ENCODE results near the gene SSTR4. TPM values are rescaled to one million over a fixed set of nuclear protein-coding genes. Genes with fewer than 3 reads are reported as not detected.

The SSTR4 gene
- total RNA-seq, 1 donor from 2014 or later = not detected

GRCh38 chr20:23046431-23046830, 11.3 kb downstream of the SSTR4 start:
- no peak for DNase-seq

GRCh38 chr20:23047001-23047737, 12.1 kb downstream of the SSTR4 start:
- DNase-seq = peak; percentile 27

DNA sequence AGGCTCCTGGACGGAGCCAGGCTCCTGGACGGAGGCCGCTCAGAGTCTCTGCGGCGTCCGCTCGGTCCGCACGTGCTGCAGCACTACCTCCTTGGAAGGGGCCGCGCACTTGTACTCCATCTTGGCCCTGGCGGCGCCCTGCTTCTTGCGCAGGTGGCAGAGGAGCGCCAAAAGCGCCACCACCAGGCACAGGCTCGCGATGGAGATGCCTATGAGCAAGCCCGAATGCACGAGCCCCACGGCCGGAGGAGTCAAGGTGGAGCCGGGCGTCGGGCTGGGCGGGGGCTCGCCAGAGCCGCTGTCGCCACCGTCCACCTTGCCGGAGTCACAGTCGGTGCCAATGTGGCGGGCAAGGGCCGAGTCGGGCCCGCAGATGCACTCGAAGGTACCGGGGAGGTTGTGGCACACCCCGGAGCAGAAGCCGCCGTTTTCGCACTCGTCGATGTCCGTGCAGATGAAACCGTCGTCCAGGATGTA, 12.7 kb downstream of the SSTR4 start:
- peak; percentile 67 for DNase-seq

- DNase-seq = peak; percentile 81
Measured at GRCh38 chr20:23048283-23049200, 13.4 kb downstream of the SSTR4 start.

DNA sequence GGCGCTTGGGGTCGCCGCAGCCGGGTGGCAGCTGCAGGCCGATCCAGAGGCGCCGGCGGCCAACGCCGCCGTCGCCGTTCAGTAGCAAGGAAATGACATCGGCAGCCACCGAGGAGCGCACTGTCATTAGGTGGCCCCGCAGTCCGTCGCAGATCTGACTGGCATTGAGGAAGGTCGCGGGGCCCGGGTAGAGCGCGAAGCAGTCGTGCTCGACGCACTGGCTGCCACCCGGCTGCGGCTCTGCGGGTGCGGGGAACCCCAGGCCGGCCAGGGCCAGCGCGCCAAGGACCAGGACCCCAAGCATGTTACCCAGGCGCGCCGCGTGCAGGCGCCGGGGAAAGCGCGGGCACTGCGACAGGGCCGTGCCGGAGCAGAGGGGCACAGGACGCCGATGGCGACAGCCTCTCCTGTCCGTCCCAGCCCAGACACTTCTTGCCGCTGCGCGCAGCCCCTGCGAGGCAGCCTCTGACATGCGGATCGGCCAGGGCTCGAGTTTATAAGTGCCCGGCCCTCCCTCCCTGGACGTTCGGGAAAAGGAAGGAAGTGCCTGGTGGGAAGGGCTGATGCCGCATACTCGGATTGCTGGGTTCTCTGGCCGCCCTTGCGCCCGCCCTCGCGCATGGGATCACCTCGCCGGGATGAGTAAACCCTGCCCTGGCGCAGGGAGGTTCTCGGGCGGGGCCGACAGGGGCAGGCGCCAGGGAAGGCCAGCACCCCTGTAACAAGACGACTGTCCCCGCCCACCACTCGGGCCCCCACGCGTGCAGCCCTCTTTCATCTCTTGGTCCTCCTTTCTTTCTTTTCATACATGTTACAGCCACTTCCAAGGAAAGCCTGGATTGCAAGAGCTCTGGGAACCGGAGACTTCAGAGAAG, 14.3 kb downstream of the SSTR4 start, which contains the start of gene THBD:
Gene THBD, minus strand, starts transcription at position 472 of the 875 bp plus-strand sequence. Its CDS starts 168 bp downstream, at position 304.
- DNase-seq = peak; percentile 91

DNA sequence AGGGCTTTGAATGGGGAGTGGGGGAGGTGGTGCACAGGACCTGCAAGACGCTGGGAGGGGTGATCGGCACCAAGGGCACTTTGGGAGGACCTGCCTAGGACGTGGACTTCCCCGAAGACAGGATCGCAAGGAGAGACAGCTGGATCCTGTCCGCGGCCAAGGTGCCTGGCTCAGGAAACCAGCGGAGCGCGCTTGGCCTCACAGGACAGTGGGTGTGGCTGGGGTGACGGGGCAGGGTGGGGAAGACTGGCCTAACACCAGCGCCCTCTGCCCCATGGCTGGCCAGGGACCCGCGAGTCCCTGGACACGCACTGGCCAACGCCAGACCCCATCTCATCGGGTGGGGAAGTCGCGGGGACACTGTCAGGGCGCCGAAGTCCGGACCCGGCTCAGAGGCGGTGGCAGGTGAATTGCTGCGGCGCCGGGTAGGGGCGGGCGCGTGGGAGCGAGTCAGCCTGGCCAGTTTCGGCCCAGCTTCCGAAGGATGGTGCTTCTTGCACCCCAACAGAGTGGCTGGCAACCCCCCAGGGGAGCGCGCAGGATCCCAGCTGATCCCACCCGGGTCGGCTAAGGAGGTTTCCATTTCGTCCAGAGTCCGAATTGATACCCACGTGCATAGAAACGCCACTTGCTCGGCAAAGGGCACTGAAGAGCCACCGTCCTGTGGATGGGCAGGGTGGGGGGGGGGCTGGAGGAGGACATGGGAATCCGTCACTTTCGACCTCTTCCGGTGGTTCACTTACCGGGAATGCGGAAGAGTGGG, 15.1 kb downstream of the SSTR4 start:
- DNase-seq = peak; percentile 65

DNA sequence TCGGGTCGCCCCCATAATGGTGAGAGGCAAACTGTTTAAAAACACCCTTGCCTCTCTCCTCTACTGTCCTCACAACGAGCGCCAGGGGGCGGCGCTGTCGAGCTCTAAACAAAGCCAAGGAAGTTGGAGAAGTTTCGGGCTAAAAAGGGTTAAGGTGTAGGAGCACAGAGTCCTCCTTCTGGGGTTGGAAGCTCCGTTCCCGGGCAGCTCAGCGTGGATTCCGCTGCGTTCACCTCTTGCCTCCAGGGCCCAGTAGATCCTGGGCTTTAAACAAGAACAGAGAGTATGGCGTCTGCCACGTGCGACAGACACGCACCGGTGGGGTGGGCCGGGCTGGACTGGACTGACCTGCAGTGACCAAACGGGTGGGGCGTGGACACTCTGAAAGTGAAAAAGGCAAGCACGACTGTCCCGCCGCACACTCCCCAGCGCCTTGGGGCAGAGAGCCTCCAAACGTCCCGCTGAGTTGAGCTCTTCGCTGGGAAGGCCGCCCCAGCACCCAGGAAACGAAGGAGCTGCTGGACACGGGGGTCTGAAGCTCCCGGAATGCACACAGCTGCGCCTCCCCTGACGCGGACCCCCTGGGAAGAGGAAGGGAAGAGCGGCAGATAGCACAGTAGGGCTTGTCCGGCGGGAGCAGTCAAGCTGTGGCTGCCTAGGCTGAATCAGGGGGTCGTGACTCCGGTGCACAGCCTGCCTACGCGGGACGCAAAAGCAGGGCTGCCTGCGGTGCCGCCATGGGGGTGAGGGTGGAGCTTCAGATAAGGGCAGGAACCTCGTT, 15.9 kb downstream of the SSTR4 start:
- peak; percentile 96 for DNase-seq

DNA sequence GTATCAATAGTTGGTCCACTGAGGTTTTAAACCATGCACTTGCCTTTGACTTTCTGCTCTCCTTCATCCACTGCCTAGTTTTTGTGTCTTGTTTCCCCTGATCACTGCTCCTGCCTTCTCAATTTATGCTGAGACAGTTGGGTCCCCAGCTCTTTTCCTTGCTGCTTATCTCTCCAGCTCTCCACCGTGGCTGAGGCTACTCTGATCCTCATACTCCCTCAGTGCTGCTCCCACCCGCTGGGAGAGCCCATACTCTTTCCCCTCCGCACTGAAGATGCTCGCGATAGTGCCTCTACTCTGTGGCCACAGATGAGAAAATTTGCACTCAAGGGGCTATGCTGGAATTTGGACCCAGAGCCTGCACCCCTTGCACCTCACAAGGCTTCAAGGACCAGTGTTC, 17.8 kb downstream of the SSTR4 start:
- DNase-seq = no peak

GRCh38 chr20:23058240-23058639, 23.1 kb downstream of the SSTR4 start:
- peak; percentile 39 for DNase-seq

DNA sequence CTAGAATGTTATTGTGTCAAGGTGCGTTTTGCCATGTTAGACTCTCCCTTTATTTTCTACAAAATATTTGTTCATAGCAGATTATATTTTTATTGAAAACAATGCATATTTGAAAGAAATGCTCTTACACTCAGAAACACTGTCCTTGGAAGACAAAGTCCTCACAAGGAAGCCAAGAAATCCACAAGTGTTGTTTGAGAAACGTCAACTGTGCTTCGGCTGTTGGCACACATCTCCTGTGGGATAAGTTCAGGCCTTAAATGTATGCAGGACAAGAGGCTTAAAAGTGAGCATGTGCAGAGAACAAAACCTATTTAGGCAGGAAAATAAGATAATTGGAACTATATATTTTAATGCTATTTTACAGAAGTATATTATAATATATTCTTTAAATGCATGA, 23.9 kb downstream of the SSTR4 start:
- no peak for DNase-seq

DNA sequence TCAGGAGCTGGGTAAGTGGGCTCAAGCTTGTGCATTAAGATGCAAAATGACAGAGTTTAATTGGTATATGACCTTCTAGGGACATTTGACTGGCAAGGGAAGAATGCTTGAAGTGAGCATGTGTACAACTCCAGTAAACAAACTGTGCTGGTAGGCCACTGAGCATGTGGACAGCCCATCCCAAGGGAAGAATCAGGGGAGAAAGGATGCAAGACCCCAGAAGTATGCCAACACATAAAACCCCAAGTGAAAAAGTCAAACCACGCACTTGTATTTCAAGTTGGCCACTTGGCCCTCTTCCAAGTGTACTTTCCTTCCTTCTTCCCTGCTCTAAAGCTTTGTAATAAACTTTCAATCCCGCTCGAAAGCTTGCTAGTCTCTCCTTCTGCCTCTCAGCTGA, 24.7 kb downstream of the SSTR4 start:
- peak; percentile 40 for DNase-seq

DNA sequence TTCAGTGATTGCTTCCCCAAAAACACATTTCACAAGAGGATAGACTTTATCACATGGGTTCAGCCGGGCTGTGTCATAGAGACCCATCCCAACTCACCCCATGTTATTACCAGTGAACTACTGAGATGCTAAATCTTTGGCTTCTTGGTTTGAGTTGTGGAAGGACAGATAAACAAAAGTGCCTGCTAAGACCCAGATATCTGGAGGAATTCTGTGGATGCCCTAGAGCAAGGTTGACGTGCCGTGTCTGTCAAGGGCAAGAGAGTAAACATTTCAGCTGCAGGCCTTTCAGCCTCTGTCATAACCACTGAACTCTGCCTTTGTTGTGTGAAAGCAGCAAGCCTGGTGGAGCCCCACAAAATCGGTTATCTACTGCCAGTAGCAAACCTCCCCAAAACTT, 25.5 kb downstream of the SSTR4 start:
- no peak for DNase-seq

- DNase-seq = no peak
Measured at GRCh38 chr20:23061262-23061661, 26.1 kb downstream of the SSTR4 start.

- DNase-seq = peak; percentile 85
Measured at GRCh38 chr20:23061734-23062561, 26.8 kb downstream of the SSTR4 start.

- DNase-seq = no peak
Measured at GRCh38 chr20:23062632-23063031, 27.5 kb downstream of the SSTR4 start.

DNA sequence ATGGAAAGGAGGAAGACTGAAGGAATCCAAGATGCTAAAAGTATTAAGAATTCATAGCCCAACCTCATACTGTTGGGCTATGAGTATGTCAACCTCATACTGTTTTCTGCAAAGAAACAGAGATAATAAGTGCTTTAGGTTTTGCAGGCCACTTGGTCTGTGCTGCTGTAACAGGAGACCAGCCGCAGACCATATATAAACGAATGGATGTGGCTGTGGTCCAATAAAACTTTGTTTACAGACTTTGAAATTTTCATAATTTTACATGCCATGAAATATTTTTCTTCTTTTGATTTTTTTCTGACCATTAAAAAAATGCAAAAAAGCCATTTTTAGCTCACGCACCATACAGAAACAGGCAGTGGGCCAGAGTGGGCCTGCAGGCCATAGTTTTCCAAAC, 28.1 kb downstream of the SSTR4 start:
- no peak for DNase-seq

- DNase-seq = peak; percentile 53
Measured at GRCh38 chr20:23063581-23063980, 28.5 kb downstream of the SSTR4 start.

GRCh38 chr20:23065266-23066201, 30.4 kb downstream of the SSTR4 start:
- DNase-seq = no peak

DNA sequence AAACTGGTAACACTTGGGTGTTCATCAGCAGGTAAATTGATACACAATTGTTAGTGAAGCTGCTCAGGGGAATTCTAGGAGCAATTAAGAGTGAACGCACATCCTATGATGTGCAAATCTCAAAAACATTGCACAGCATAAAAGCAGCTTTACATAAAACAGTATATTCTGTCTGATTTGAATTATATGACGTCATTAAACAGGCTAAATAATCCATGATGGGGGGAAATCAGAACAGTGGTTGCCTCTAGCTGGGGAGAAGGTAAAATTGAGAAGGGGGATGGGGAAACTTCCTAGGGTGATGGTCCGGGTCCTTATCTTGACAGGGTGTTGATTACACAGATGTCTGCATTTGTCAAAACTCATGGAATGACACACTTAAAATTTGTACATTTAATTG, 31.7 kb downstream of the SSTR4 start:
- DNase-seq = no peak

All from dermis blood vessel endothelial cell (primary cell).